Transverse colon (tissue), 4 donors: ENCODE measurements around the gene CDK1. TPM values are rescaled to one million over a fixed set of nuclear protein-coding genes. Genes with fewer than 3 reads are reported as not detected.

Source experiments
- DNase-seq: peaks from one replicate; pipeline ENCODE4 v3.0.0-alpha.2; 2019
- H3K27ac ChIP-seq, 4 donors: fragments of 200-600 bp; sonication (generic); 2 replicates each; pipeline ENCODE4 v1.5.1; 2016 to 2018; ENCODE audit warnings: inconsistent platforms in 4 of 4
- H3K27me3 ChIP-seq: fragments of 200-600 bp; sonication (generic); 2 replicates; pipeline ENCODE4 v1.5.1; 2017; ENCODE audit warnings: inconsistent platforms
- H3K36me3 ChIP-seq, 4 donors: fragments of 200-600 bp; sonication (generic); 2 replicates each; pipeline ENCODE4 v1.5.1; 2017 to 2019; ENCODE audit warnings: inconsistent platforms in 4 of 4
- H3K4me1 ChIP-seq, 4 donors: fragments of 200-600 bp; sonication (generic); 2 replicates each; pipeline ENCODE4 v1.5.1; 2017 to 2020; ENCODE audit warnings: inconsistent platforms in 4 of 4
- H3K4me3 ChIP-seq, 4 donors: fragments of 200-600 bp; sonication (generic); 1 replicate in 1 of 4; 2 replicates in 3 of 4; pipeline versions ENCODE4 v1.5.1 to v1.6.1; 2017 to 2019; ENCODE audit warnings: inconsistent platforms in 4 of 4
- H3K9me3 ChIP-seq, 2 donors: fragments of 200-600 bp; sonication (generic); 2 replicates each; pipeline ENCODE4 v1.5.1; 2017 to 2019; ENCODE audit warnings: inconsistent platforms in 2 of 2
- CTCF ChIP-seq, 5 experiments: fragments of 200-600 bp in 3 of 5; fragments of 450-650 bp in 2 of 5; sonication (generic) in 3 of 5; IDR thresholded peaks; 1 replicate in 2 of 5; 2 replicates in 3 of 5; pipeline ENCODE4 v1.5.1; 2016 to 2017; ENCODE audit warnings: antibody characterized with exemption in 5 of 5, inconsistent platforms in 3 of 5, mild to moderate bottlenecking in 2 of 5, moderate library complexity in 1 of 5
- EP300 ChIP-seq: sonication (generic); formaldehyde crosslinking; IDR thresholded peaks from one replicate; pipeline ENCODE4 v1.6.1; 2017; ENCODE audit warnings: antibody characterized with exemption, low read depth
- POLR2A ChIP-seq: fragments of 450-650 bp; IDR thresholded peaks from one replicate; pipeline ENCODE4 v1.6.1; 2016; ENCODE audit warnings: antibody characterized with exemption, mild to moderate bottlenecking, moderate library complexity
- POLR2AphosphoS5 ChIP-seq, 3 donors: sonication (generic); formaldehyde crosslinking; IDR thresholded peaks; one replicate each; pipeline ENCODE4 v1.6.1; 2016; ENCODE audit warnings: antibody characterized with exemption in 3 of 3
- WGBS, 2 donors: methylation state at CpG; one replicate each; pipeline ENCODE4 v1.1.5; 2018; ENCODE audit warnings: low coverage in 1 of 2; 5-methylcytosine and 5-hydroxymethylcytosine counted together
- in situ Hi-C, 4 donors: fragments of 200-750 bp; cut with MboI; loops; one replicate each; pipeline versions ENCODE4 v1.15.0 to v1.15.1; 2017; ENCODE audit warnings: low sequenced_read_pairs in 3 of 4, low pct_ligation_motif_present in 1 of 4, low pct_unique_long_range_greater_than_20kb in 1 of 4
- intact Hi-C: fragments of 100-400 bp; cut with DNase I; formaldehyde crosslinking; loops from one replicate; pipeline ENCODE4 v1.15.1; 2023; ENCODE audit warnings: low total_unique reads
- total RNA-seq, 4 donors: library from RNA; depleted of rRNA; stranded (reverse); fragments of >200 nt; gene quantifications; one replicate each; pipeline ENCODE4 v1.1.0, GENCODE V29; 2016

The CDK1 gene
- total RNA-seq, 4 donors from 2014 or later, result 0.80 to 3.3 (median 2.9) TPM; not detected in 1

GRCh38 chr10:60803433-60803832 lies 25.2 kb downstream of the CDK1 start:
- Histone ChIP-seq H3K27ac (no peak overlapping the region), H3K4me3 (no peak overlapping the region), H3K27me3 (no peaks in the 10 kb centered on the region), H3K36me3 (no peaks in the 10 kb centered on the region), H3K4me1 (peaks cover 0 to 11% (median 2%) of the 10 kb centered on the region in 4 donors), H3K9me3 (no peaks in the 10 kb centered on the region)
- WGBS, 2 donors, result 67 to 87% methylated on average over 1 to 5 of the region's 5 CpGs
- intact Hi-C loops (no loop called here), in situ Hi-C loops (loop anchor here in 2 of 4 donors (25.0 kb wide), 2 partner anchors 484 to 934 kb away; no protein-coding TSS in a partner anchor)
- TF ChIP-seq POLR2A (no peak), EP300 (no peak), POLR2AphosphoS5 (IDR thresholded peaks at IDR 0.05) (no peak), CTCF (IDR thresholded peaks at IDR 0.05) (no peak)
- DNase-seq, result no peak

GRCh38 chr10:60803865-60804264 lies 25.6 kb downstream of the CDK1 start:
- Histone ChIP-seq H3K27me3 (no peaks in the 10 kb centered on the region), H3K9me3 (no peaks in the 10 kb centered on the region), H3K27ac (no peak overlapping the region), H3K4me1 (peaks cover 0 to 11% (median 2%) of the 10 kb centered on the region in 4 donors), H3K4me3 (no peak overlapping the region), H3K36me3 (no peaks in the 10 kb centered on the region)
- TF ChIP-seq CTCF (IDR thresholded peaks at IDR 0.05), result no peak
- no peak for TF ChIP-seq EP300
- no peak for TF ChIP-seq POLR2A
- TF ChIP-seq POLR2AphosphoS5 (IDR thresholded peaks at IDR 0.05), result no peak
- 93% methylated on average over 1 of the region's 1 CpG; no CpG with 5 or more reads in 1 of the 2 donors for WGBS, 2 donors
- no peak for DNase-seq
- in situ Hi-C loops (loop anchor here in 2 of 4 donors (25.0 kb wide), 2 partner anchors 483 to 933 kb away; no protein-coding TSS in a partner anchor), intact Hi-C loops (no loop called here)

GRCh38 chr10:60806921-60807320 lies 28.6 kb downstream of the CDK1 start:
- Histone ChIP-seq H3K27me3 (no peaks in the 10 kb centered on the region), H3K4me3 (no peak overlapping the region), H3K36me3 (no peaks in the 10 kb centered on the region), H3K4me1 (peaks cover 0 to 18% (median 0%) of the 10 kb centered on the region in 4 donors), H3K9me3 (no peaks in the 10 kb centered on the region), H3K27ac (no peak overlapping the region)
- in situ Hi-C loops, result loop anchor here in 2 of 4 donors (25.0 kb wide), 2 partner anchors 480 to 930 kb away; no protein-coding TSS in a partner anchor
- intact Hi-C loops, result no loop called here
- no peak for DNase-seq
- WGBS, 2 donors, result 74 to 93% methylated on average over 4 of the region's 4 CpGs
- TF ChIP-seq EP300 (no peak), CTCF (IDR thresholded peaks at IDR 0.05) (no peak), POLR2A (no peak), POLR2AphosphoS5 (IDR thresholded peaks at IDR 0.05) (no peak)

GRCh38 chr10:60807499-60807898 lies 29.2 kb downstream of the CDK1 start:
- TF ChIP-seq EP300, result no peak
- no peak for TF ChIP-seq CTCF (IDR thresholded peaks at IDR 0.05)
- no peak for TF ChIP-seq POLR2A
- no peak for TF ChIP-seq POLR2AphosphoS5 (IDR thresholded peaks at IDR 0.05)
- Histone ChIP-seq H3K4me1 (peaks cover 0 to 18% (median 0%) of the 10 kb centered on the region in 4 donors), H3K4me3 (no peak overlapping the region), H3K27ac (no peak overlapping the region), H3K36me3 (no peaks in the 10 kb centered on the region), H3K9me3 (no peaks in the 10 kb centered on the region), H3K27me3 (no peaks in the 10 kb centered on the region)
- 88 to 90% methylated on average over 2 of the region's 2 CpGs for WGBS, 2 donors
- in situ Hi-C loops, result loop anchor here in 2 of 4 donors (25.0 kb wide), 2 partner anchors 480 to 930 kb away; no protein-coding TSS in a partner anchor
- intact Hi-C loops, result no loop called here
- DNase-seq, result no peak
